ENCODE measurements around the gene FRMD8.
A peak's percentile ranks its signal among the peaks of the same experiment; 100 is the strongest.

Gene FRMD8

GRCh38 chr11:65414776-65415498 lies 28.5 kb downstream of the FRMD8 start:
- DNase-seq (ENCODE audit: low read depth): no peak

- no peak for DNase-seq (ENCODE audit: low read depth)
These were observed 29.3 kb downstream of the FRMD8 start for GRCh38 chr11:65415499-65416340.

DNA sequence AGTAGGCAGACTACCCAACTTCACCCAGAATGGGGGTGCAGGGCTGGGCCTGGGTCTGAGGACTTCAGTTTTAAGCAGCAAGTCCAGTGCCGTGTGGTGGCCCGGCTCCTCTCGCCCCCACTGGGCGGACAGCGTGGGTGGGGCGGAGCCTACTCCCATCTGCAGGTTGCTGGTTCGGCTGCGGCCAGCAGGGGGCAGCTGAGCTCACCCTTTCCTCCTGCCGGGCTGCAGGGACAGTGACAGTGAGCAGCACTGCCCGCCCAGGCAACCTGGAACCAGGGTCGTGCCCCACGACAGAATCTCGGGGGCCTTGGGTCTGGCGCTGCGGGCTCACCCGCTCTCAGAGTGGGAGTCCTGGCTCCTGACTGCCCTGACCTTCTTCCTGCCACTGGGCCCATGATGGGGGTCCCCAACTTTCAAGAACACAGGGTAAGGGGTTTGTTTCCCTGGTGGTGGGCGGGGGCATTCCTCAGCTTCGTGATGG lies 29.9 kb downstream of the FRMD8 start:
- DNase-seq (ENCODE audit: low read depth): peak; percentile 88

DNA sequence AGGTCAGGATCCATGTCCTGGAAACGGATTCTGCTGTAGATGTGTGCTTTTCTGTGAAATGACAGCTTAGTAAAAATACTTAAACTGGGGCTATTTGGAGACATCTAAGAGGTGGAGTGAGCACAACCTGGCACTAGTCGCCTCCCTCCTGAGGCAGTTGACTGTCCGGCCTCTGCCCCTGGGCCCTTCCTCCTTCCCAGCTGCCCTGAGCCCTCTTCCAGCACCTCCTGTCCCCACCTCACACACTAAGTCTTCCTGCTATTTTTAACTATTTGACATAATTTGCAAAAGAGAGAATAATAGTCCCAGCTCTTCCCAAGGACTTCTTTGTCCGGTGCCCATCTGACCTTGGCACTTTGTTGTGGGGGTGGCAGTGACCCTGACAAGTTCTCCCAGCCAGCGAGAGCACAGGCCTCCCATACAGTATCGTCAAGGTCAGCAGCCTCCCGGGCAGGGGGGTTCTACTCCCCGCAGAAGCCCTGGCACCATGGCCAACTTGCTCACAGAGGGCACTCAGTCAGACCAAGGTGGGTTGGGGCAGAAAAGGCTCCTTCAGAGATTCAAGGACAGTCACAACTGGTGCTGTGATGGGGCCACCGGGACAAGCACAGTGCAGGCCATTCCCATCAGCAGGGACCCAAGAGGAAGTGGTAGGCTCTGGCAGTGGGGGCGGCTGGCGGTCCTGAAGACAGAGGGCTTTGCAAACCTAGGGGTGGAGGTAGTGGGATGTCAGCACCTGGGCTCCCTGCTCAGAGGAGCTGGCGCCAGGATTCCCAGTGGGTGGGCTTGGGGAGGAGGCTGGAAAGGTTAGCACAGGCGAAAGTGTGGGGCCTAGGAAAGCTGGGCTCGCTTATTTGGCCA lies 30.6 kb downstream of the FRMD8 start:
- no peak for DNase-seq (ENCODE audit: low read depth)

DNA sequence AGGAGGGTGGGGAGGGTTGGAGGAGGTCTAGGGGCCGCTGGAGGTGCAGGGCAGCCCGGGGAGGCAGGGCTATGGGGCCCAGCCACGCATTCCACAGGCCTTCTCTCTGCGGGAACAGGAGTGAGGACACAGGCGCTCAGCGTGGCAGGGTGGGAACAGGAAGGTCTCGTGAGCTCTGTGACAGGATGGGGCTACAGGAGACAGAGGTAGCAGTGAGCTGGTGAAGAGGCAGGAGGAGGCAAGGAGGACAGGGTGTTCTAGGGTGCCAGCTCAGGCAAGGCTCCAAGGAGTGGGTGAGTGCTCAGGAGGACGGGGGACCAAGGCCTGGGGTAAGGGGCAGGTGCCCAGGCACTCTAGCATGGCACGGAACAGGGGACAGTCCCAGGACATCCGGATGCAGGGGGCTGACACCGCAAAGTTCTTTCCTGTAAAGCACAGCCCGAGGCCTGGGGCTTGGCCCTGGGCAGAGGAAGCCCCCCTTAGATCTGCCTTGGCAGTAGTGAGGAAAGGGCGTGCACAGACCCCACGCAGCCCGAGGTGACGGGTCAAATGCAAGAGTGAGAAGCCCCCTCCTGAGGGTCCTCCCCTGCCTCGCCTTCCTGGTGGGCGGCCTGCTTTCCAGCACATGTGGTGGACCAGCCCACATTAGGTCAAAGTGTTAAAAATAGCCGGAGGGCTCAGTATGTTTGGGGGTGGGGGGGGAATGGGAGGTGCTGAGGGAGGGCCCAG lies 31.4 kb downstream of the FRMD8 start:
- no peak for DNase-seq (ENCODE audit: low read depth)

DNA sequence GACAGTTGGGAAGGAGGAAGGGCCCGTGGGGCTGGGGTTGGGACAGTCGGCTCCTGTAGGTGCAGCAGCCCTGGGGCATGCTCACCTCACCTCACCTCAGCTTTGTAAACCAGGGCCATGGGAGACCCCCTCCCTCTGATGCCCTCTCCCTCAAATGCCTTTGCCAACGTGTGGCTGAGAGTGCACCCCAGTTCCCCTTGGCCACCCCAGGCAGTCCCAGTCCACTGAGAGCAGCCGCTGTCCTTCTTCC lies 31.9 kb downstream of the FRMD8 start:
- no peak for DNase-seq (ENCODE audit: low read depth)

GRCh38 chr11:65418681-65419459 lies 32.4 kb downstream of the FRMD8 start:
- DNase-seq (ENCODE audit: low read depth): peak; percentile 62

DNA sequence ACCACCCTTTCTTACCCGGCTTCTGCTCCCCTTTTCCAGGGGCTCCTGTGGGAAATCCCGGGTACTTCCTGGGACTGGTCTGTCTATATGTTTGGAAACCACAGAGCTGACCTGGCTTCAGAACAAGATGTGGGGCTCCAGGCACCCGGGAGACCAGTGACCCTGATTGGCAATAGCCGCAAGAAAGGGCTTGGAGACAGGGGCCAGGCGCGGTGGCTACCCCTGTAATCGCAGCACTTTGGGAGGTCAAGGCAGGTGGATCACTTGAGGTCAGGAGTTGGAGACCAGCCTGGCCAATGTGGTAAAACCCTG lies 33.0 kb downstream of the FRMD8 start:
- DNase-seq (ENCODE audit: low read depth): no peak

DNA sequence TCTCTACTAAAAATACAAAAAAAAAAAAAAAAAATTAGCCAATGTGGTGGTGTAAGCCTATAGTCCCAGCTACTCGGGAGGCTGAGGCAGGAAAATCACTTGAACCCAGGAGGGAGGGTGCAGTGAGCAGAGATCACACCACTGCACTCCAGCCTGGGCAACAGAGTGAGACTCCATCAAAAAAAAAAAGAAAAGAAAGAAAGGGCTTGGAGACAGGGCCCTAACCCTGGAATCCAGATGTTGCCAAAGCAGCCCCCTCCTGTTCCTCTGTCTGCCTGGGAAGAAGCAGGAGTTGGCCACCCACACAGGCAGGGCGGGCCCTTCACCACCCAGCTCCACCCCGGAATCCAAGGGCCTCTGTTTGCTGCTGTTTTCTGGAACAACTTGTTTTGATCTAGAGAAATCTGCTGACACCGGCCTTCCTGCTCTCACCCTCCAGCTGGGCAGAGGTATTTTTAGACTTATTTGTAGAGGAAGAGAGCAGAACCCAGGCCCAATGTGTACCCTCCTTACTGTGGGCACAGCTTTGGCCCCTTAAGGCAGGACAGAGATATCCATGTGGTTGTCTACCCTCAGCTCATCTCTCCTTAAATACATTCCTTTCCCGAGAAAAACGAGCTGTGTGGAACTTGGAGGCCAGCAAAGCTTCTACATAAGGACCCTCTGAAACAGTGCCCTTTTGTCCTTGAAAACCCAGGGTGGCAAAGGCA lies 33.5 kb downstream of the FRMD8 start:
- no peak for DNase-seq (ENCODE audit: low read depth)

DNA sequence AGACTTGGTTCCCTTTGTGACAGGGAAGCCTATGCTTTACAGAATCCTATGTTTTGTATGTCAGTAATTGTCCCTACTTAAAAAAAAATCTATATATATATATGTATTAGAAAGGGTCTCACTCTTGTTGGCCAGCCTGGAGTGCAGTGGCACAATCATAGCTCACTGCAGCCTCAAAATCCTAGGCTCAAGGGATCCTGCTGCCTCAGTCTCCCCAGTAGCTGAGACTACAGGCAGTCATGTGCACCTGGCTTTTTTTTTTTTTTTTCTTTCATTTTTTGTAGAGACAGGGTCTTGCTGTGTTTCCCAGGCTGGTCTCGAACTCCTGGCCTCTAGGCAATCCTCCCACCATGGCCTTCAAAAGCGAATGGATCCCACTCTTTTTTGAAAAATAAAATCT lies 34.1 kb downstream of the FRMD8 start:
- DNase-seq (ENCODE audit: low read depth): no peak

GRCh38 chr11:65420979-65421793 lies 34.7 kb downstream of the FRMD8 start:
- peak; percentile 72 for DNase-seq (ENCODE audit: low read depth)

DNA sequence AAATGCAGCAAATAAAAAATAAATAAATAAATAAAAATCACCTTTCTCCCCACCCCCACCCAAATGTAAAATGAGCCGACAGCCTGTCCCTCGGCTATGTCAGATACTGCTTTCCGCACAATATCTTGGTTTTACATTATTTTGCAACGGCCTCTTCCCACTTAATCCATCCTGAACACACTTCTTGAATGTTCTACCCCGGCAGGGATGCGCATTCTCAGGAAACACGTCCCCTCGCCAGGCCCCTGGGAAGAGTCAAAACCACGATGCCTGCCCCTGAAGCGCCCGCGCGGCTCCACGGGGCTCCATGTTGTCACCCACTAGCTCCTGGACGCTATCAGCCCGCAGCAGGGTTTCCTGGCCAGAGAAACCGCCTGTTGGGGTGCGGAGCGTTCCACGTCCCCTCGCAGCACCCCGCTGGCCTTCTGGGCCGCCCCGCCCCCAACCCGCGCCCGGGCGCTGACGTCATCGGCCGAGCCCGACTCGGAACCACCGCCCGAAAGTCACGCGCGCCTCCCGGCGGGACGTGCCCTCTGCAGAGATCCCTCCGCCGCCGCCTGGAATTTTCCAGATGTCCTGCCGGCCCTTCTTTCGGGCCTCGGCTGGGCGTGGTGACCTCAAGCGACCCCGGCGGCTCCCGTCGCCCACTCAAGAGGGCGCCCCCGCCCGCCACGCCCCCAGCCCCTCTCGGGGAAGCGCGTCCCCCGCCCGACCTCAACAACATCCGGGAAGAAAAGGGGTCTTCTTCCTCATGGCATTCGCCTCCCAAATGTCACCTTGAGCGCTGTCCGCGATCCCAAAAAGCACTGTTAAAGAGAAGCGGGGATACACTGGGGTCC lies 35.6 kb downstream of the FRMD8 start:
- DNase-seq (ENCODE audit: low read depth): peak; percentile 88

DNA sequence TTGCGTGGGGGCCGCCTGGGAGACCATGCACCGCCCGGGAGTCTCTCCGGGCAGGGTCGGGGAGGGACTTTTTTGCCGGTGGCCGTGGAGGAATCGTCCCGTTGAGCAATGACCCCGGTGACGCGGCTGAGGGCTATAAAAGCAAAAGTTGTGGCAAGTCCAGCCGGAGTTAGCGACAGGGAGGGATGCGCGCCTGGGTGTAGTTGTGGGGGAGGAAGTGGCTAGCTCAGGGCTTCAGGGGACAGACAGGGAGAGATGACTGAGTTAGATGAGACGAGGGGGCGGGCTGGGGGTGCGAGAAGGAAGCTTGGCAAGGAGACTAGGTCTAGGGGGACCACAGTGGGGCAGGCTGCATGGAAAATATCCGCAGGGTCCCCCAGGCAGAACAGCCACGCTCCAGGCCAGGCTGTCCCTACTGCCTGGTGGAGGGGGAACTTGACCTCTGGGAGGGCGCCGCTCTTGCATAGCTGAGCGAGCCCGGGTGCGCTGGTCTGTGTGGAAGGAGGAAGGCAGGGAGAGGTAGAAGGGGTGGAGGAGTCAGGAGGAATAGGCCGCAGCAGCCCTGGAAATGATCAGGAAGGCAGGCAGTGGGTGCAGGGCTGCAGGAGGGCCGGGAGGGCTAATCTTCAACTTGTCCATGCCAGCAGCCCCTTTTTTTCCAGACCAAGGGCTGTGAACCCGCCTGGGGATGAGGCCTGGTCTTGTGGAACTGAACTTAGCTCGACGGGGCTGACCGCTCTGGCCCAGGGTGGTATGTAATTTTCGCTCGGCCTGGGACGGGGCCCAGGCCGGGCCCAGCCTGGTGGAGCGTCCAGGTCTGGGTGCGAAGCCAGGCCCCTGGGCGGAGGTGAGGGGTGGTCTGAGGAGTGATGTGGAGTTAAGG lies 36.4 kb downstream of the FRMD8 start, which contains the start of gene NEAT1:
Gene NEAT1, plus strand, starts transcription at position 166 of the 883 bp plus-strand sequence.
- DNase-seq (ENCODE audit: low read depth): peak; percentile 93

- no peak for DNase-seq (ENCODE audit: low read depth)
These were observed 37.2 kb downstream of the FRMD8 start for GRCh38 chr11:65423516-65424204.

GRCh38 chr11:65424205-65425104 lies 38.0 kb downstream of the FRMD8 start:
- no peak for DNase-seq (ENCODE audit: low read depth)

All from activated T-cell treated with anti-CD3 and anti-CD28 coated beads for 1 hour (primary cell).